NCI-H146 (cell line): ENCODE measurements around the gene NR6A1.

Experiments
- DNase-seq: peaks from one replicate; lab custom pipeline; 2025; lab: John Stamatoyannopoulos, UW

Gene NR6A1

DNA sequence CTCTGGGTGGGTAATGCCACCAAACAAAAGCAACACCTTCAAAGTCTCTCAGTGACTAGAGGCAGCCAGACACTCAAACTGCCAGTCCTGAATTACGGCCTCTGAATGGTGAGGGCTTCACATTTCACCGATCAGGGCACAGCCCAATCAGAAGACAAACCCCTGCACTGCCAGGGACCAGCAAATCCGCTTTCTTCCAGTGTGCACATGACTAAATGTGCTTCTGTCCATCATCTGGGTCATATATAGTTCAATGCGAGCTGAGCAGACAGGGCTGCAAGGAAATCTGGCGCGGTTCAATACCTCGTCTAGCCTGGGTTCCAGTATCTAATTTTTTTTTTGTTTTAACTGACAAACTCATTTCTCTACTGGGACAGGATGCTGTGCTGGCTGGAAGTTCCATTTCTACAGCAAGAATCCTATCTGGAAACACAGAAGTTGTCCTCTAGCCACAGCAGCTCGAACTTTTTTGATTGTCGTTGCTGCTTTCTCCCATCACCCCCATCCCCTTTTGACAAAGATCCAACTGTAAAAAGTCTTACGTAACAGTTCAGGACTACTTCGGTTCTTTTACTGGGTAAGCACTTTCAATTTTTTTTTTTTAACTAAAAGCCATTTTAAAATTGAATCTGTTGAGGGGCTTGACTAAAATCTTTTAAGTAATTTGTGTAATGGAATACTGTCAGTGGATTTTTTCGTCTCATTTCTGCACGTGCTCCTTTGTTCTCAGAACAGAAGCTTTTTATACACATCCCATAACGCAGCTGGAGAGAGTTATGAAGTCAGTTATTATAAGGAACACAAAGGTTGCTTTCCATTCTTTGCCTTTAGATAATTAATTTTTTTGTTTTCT, 112.7 kb downstream of the NR6A1 start:
- DNase-seq: peak; percentile 89

DNA sequence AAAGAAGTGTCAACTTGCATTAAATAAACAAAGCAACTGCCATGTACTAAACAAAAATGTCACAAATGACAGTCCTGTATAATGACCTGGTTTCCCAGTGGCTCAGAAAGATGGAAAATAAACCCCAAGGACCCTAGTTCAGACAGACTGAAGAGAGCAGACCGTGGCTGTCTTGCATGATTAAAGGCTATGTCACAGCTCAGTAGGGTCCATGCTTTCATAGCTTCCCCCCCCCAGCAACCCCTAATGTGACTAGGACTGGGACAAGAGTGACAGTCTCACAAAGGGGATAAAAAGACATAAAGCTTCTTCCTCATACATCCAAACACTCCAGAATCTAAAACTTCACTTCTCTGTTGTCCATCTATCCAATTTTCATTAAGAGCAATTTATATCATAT, 113.6 kb downstream of the NR6A1 start:
- no peak for DNase-seq

DNA sequence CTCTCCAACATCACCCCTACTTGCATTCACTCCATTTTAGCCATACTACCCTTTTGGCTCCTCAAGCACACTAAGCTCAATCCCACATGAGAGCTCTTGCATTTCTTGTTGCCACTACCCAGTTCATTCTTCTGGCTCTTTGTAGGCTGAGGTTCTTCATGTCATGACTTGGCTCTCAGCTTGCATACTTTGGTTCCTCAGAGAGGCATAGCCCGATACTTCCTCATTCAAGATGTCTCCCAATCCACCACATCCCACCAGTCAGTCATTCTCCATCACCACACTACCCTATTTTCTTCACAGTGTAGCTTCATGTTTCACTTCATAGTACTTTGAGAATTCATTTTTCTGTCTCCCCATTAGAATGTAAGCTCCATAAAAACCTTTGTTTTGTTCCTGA, 116.7 kb downstream of the NR6A1 start:
- DNase-seq: no peak

DNA sequence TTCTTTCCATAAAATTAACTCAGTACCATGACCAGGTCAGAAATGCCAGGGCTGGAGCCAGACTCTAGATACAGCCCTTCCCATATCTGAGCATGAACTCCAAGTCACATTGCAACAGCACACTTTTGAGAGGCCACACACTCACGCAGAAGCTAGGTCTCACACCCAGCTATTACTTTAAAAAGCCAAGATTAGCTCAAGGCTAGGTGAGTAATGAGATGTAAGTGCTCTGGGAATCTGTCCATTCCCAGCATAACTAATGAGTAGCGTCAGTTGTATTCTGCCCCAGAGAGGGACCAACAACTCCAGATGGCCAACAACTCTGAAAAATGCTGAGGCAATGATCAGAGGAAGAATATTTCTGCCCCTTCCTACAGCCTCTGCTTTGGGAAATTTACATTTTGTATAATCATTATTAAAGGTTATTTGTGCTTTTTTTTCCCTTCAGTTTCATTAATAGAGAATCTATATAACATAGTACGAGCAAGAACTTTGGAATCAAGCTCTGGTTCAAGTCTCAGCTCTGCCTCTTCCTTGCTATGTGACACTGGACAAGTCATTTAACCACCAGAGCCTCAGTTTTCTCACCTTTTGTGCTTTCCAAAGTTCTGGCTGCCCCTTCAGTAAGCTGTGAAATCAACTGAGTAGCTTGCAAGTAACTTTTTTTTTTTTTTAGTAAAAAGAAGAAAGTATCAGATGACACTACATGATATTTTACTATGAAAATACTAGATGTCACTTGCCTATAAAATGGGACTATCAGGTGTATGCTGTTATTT, 118.3 kb downstream of the NR6A1 start:
- no peak for DNase-seq

DNA sequence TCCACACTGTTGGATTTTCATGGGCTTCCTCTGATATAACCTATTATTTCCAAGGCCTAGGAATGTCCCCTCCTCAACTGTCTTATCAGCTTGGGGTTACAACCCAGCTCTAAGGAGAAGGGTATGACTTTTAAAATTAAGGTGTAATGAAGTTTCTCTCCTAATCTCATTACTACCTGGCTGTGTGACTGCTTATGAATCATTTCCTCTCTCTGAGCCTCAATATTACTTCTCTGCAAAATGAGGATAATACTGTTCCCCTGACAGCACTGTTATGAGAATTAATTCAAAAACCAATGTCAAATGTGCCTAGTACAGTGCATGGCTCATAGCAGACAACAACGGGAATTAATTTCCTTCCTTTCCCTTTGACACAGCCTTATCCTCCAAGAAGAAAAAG, 118.9 kb downstream of the NR6A1 start:
- no peak for DNase-seq

DNA sequence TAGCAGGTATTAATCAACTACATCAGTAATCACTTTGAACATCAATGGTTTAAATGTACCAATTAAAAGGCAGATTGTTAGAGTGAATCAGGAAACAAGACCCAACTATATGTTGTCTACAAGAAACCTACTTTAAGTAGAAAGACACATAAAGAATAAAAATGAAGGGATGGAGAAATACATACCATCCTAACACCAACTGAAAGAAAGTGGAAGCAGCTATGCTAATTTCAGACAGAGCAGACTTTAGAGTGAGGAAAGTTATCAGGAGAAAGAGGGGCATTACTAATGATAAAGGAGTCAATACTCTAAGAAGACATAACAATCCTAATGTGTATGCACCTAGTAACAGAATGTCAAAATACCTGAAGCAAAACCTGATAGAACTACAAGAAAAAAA, 125.8 kb downstream of the NR6A1 start:
- DNase-seq: no peak

DNA sequence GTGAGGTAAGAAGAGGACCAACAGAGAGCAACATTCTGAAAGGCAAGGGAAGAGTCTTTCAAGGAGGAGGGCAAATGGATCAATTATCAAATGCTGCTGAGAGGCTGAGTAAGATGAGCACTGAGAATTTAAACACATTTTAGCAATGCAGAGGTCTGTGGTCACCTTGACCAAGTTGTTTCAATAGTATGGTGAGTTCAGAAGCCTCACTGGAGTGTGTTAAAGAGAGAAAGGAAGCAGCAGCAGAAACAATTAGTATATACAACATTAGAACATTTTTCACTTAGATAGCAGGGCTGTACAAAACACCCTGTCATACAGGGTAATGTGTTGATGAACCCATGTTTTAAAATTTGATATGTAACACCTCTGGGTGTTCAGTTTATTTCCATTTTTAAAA, 131.5 kb downstream of the NR6A1 start:
- DNase-seq: no peak

DNA sequence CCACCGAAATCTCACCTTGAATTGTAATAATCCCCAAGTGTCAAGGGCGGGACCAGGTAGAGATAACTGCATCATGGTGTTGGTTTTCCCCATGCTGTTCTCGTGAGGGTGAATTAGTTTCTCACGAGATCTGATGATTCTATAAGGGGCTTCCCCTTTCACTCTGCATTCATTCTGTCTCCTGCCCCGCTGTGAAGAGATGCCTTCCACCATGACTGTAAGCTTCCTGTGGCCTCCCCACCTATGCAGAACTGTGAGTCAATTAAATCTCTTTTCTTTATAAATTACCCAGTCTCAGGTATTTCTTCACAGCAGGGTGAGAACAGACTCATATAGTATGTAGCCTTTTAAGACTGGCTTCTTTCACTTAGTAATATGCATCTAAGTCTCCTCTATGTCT, 135.8 kb downstream of the NR6A1 start:
- no peak for DNase-seq

DNA sequence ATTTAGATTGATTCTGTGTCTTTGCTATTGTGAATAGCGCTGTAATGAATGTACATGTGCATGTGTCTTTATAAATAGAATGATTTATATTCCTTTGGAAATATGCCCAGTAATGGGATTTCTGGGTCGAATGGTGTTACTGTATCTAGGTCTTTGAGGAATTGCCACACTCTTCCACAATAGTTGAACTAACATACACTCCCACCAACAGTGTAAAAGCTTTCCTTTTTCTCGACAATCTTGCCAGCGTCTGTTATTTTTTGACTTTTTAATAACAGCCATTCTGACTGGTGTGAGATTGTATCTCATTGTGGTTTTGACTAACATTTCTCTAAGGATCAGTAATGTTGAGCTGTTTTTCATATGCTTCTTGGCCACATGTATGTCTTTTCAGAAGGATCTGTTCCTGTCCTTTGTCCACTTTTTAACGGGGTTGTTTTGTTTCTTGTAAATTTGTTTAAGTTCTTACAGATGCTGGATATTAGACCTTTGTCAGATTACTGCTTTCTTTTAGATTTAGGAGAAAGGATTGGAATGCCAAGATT, 139.0 kb downstream of the NR6A1 start:
- no peak for DNase-seq

DNA sequence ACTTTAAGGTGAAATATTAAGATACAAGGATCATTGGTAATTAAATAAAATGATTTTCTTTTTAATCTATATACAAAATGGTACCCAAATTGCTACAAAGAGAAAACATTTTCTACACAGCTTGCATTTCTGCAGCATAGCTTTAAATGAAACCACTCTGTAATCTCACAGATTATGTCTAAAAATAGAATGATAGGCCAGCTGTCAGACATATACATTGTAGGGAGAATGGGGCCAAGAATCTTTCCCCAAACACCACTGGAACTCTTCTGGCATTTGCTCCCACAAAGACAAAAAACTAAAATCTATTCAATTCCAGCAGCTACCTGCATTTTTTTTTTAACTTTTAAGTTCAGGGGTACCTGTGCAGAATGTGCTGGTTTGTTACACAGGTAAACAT, 139.8 kb downstream of the NR6A1 start:
- no peak for DNase-seq

DNA sequence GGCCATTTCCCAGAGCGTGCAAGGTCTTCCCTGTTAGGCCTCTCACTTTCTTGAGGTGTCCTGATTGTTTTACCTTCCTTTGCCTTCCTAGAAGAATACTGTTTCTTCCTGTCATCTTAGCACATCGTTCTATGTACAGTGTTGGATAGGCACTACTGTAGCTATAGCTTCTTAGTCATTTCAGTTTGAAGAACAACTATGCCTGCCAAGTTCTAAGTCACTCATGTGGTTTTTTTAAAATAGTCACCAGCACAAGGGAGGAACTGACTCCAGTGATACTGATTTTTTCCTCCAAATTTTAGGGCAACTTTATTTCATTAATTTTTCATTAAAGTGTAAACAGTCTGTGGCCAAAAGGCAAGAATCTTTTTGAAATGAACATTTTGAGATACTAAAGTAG, 141.5 kb downstream of the NR6A1 start:
- DNase-seq: no peak

DNA sequence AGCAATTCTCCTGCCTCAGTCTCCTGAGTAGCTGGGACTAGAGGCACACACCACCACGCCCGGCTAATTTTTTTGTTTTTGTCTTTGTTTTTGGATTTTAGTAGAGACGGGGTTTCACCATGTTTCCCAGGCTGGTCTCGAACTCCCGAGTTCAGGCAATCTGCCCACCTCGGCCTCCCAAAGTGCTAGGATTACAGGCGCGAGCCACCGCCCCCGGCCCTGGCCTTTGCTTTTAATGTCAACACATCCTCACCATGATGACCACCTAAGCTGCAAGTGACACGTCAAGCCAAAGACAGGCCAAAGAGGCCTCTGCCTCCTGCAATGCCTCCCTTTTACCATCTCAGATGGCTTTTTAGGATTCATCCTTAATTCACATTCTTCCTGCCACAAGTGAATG, 142.4 kb downstream of the NR6A1 start:
- DNase-seq: no peak

DNA sequence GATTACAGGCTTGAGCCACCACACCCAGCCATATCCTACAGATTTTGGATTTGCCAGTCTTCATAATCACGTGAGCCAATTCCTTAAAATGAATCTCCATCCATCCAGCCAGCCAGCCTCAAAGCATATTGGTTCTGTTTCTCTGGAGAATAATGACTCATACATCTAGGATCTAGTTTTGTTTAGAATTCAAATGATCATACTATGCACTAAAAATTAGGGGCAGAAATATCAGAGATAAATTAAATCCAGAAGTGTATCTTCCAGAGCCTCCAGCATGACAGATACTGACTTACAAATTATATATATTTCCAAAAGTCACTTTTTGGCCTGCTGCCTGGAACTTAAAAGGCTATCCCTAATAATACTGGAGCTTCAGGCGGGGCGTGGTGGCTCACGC, 144.8 kb downstream of the NR6A1 start:
- DNase-seq: no peak

DNA sequence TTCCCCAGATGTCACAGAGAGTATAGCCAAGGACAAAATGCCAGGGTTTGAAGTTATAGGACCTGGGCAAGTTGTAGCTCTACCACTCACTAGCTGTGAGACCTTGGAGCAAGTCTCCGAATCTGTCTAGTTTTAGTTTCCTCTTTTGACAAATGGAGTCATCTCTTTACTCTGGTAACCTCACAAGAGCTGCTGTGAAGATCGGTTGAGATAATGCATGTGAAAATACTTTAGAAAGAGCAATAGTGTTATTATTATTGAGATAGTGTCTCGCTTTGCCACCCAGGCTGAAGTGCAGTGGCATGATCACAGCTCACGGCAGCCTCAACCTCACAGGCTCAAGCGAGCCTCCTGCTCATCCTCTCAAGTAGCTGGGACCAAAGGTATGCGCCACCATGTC, 146.0 kb downstream of the NR6A1 start:
- no peak for DNase-seq

DNA sequence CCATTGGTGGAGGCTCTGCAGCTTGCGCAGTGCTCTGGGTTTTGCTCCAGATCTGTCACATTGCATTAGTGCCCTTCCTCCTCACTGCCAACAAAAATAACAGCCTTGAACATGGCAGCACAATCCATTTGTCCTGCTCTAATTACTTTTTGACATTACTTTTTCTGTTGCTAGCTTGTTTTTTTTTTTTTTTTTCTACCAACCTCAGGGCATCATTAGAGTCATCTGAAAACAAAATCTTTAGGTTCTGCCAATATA, 146.4 kb downstream of the NR6A1 start:
- no peak for DNase-seq

DNA sequence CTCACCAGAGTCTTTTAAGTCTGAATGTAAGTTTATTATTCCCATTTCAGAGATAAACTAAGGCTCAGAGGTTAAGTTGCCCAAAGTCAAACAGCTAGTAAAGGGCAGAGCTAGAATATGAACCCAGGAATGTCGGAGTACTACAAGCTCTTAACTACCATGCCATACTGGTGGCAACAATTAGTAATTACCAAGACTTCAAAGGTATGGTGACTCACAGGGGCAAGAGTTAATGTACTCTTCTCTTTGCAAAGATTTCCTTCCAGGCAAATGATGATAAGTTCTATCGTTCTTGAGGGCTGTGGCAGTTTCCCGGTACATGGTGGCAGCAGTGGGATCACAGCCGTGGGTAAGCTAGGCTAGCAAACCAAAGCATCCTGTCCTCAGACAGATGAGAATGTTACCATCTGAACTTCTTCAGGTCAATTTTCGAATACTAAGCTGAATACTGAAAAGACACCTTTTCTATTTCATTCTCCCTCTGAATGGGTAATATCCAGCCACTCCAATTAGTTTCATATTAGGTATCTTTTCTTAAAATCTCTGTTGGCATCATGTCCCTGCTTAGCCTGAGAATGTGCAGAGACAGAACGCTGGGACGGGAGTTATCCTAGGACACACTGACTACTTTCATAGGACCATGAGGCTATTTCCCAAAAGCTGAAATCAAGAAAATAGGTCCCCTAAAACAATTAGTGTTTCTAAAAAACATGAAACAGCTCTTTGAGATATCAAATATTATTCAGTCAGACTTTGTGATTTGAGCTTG, 147.0 kb downstream of the NR6A1 start:
- DNase-seq: no peak

DNA sequence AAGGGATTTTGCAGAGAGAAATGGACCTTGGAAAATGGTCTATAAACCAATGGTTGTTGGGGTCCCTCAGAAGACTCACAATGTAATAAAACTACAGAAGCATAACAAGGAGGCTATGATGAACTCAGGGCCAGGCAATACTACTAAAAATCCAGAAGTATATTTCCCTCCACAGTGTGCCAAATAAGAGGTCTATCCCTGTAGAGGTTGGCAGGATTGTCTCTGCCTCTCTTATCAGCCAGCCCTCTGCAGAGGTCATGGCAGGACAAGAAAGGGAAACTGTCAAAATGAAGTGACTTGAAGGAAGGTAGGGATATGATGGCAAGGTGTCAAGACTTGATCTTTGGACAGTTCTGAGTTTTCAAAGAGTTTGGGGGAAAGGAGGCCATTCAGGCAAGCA, 148.2 kb downstream of the NR6A1 start:
- DNase-seq: no peak

DNA sequence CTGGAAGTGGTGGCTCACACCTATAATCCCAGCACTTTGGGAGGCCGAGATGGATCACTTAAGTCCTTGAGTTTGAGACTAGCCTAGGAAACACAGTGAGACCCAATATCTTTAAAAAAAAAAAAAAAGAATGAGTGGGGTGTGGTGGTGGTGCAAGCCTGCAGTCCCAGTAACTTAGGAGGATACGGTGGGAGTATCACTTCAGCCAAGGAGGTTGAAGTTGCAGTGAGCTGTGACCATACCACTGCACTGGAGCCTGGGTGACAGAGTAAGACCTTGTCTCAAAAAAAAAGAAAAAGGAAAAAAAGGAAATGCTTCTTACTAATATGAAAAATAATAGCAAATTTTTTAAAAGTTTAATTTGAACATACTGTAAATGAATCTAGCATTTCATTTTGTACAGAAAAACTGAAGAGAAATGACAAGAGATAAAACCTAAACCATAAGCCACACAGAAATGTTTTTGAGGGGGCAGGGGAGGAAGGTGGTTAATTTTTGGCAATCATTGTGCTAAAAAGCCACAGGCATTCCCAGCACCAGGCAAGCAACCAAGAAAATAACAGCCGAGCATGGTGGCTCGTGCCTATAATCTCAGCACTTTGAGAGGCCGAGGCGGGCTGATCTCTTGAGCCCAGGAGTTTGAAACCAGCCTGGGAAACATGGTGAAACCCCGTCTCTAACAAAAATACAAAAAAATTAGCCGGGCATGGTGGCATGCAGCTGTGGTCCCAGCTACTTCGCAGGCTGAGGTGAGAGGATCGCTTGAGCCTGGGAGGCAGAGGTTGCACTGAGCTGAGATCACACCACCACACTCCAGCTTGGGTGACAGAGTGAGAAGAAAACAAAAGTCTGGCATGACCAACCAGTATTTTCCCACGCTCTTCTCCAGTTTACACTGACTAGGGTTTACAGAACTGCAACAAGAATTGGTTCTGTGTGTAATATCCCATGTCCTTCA, 149.5 kb downstream of the NR6A1 start:
- no peak for DNase-seq

DNA sequence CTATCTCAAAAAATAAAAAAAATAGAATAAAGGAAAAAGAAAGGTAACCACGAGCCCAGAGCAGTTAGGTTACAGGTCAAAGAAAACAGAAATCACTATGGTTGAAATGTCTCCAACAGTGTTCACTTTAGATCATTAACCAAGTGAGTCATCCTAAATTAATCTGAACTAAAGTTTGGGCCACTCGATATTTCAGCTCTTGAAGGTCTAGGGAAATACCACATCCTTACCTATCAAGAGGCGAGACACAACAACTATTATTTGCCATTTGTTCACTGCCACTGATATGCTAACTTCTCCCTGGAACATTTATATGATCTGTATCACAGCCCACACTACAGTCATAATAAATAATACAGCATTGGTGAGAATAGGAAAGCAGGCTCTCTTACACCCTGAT, 152.6 kb downstream of the NR6A1 start:
- no peak for DNase-seq

DNA sequence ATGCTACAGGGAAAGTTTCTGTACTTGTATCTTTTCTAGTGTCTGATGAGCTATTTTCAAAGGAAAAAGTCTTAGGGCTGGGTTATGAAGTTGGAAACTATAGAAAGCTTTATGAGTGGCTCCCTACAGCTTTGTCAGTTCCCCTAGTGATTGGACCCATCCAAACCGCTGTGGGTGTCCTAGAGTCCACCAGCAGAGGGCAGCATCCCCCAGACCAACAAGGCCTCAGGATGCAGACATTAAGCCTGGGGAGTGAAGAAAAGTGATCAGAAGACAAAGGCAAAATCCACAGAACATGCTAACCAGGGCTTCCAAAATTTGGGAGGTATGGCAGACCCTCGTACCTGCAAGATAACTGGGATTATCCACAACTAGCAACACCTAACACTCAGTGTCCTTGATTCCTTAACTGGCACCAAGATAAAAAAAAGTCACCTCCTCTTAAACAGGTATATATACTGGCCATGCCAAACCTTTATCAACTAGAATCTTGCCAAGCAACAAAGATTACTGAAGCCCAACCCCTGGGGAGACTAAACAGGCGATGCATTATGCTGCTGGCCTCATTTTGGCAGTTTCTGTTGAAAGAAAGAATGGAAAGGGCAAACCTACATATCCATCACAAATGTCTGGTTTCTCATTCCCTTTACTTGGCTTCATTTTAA, 153.5 kb downstream of the NR6A1 start:
- peak; percentile 49 for DNase-seq

DNA sequence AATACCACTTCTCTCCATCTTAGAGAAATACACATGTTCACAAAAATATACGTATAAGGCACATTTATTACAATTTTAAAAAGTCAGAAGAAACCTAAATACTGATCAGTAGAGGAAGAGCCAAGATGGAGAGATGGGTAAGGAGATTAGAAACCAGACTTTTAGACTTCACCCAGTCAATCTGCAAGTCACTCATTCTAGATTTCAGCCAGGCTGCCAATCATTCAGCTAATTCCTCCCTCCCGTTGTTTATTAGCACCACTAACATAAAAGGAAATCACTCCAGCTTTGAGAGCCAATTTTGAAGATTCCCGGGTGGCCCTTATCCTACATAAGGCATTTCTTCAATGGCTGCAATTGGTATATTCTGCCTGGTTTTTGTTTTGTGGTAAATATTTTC, 154.2 kb downstream of the NR6A1 start:
- no peak for DNase-seq
